ENCODE results near the gene ABI1. TPM values are rescaled to one million over a fixed set of nuclear protein-coding genes. Genes with fewer than 3 reads are reported as not detected.
A peak's percentile ranks its signal among the peaks of the same experiment; 100 is the strongest.

The ABI1 gene
- total and polyA plus RNA-seq, 2 of the 13 experiments (the other 11 are each of a cell fraction or from before 2014, with no cell fraction given): 20.9 to 22.9 TPM

DNA sequence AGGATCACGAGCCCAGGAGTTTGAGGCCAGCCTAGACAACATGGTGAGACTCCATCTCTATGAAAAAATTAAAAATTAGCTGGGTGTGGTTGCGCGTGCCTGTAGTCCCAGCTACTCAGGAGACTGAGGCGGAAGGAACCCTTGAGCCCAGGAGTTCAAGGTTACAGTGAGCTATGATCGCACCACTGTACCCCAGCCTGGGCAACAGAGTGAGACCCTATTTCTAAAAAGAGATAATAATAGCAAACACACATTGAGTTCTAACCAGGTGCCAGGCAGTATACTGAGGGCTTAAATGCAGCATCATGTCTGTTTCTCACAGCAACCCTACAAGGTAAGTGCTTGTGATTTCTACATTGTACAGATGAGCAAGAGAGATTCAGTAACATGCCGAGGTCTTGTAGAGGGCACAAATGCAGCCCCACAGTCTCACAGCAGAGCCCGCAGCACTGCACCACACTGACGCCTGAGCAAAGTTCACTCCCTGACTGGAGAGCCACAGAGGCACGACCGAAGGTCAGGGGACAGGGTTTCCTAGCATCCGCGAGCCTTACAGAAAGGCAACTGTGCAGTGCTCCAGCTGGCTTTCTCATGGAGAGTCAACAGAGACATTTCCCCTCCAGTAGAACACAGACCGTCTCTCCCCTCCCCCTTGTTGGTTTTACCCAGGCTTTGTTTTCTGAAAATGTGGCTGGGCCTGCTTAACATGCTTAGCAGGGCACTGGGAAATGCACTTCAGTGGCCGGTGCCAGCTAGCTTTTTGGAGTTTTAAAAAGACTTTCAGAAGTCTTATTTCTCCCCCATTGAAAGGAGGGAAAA lies 126.8 kb downstream of the ABI1 start (continued):
- TF ChIP-seq ZNF296 (CRISPR knock-in tag; conservative IDR thresholded peaks at IDR 0.05) (no peak), SMARCC2 (IDR thresholded peaks at IDR 0.05) (no peak), MTA3 (CRISPR knock-in tag; IDR thresholded peaks at IDR 0.05) (no peak), MTA1 (CRISPR knock-in tag; IDR thresholded peaks at IDR 0.05; ENCODE audit: borderline replicate concordance) (peak; percentile 88), ARNTL (CRISPR knock-in tag; IDR thresholded peaks at IDR 0.05) (no peak), ZNF607 (CRISPR knock-in tag; IDR thresholded peaks at IDR 0.05; ENCODE audit: borderline replicate concordance) (no peak), ZNF468 (CRISPR knock-in tag; IDR thresholded peaks at IDR 0.05) (no peak), MTF1 (CRISPR knock-in tag; IDR thresholded peaks at IDR 0.05) (no peak), SMAD9 (CRISPR knock-in tag; IDR thresholded peaks at IDR 0.05) (no peak), THYN1 (CRISPR knock-in tag; IDR thresholded peaks at IDR 0.05; ENCODE audit: borderline replicate concordance, low read depth) (no peak), PITX1 (CRISPR knock-in tag; IDR thresholded peaks at IDR 0.05) (no peak; the same call in 1 of the 2 replicates), HDAC6 (IDR thresholded peaks at IDR 0.05; ENCODE audit: low read depth, low read length) (no peak), ZNF484 (CRISPR knock-in tag; IDR thresholded peaks at IDR 0.05; ENCODE audit: borderline replicate concordance, low read depth) (no peak), RBAK (CRISPR knock-in tag; IDR thresholded peaks at IDR 0.05) (no peak), HNRNPH1 (optimal IDR thresholded peaks at IDR 0.05; ENCODE audit: low read depth, low read length) (no peak), ZSCAN21 (CRISPR knock-in tag; IDR thresholded peaks at IDR 0.05; ENCODE audit: borderline replicate concordance) (no peak), PCBP2 (optimal IDR thresholded peaks at IDR 0.05; ENCODE audit: low read depth, low read length, poor library complexity, severe bottlenecking) (no peak), ZNF589 (CRISPR knock-in tag; conservative IDR thresholded peaks at IDR 0.05) (no peak), ZSCAN25 (CRISPR knock-in tag; IDR thresholded peaks at IDR 0.05) (no peak), SRF (IDR thresholded peaks at IDR 0.05; ENCODE audit: low read depth, low read length) (no peak), ZNF383 (CRISPR knock-in tag; IDR thresholded peaks at IDR 0.05; ENCODE audit: borderline replicate concordance) (no peak), ZFY (CRISPR knock-in tag; IDR thresholded peaks at IDR 0.05) (peak; percentile 53; the same call in 1 of the 2 replicates)
- TF ChIP-seq, protein P1, sequence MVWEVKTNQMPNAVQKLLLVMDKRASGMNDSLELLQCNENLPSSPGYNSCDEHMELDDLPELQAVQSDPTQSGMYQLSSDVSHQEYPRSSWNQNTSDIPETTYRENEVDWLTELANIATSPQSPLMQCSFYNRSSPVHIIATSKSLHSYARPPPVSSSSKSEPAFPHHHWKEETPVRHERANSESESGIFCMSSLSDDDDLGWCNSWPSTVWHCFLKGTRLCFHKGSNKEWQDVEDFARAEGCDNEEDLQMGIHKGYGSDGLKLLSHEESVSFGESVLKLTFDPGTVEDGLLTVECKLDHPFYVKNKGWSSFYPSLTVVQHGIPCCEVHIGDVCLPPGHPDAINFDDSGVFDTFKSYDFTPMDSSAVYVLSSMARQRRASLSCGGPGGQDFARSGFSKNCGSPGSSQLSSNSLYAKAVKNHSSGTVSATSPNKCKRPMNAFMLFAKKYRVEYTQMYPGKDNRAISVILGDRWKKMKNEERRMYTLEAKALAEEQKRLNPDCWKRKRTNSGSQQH (CRISPR knock-in tag; IDR thresholded peaks at IDR 0.05; ENCODE audit: low read depth): no peak
- TF ChIP-seq, protein P2, sequence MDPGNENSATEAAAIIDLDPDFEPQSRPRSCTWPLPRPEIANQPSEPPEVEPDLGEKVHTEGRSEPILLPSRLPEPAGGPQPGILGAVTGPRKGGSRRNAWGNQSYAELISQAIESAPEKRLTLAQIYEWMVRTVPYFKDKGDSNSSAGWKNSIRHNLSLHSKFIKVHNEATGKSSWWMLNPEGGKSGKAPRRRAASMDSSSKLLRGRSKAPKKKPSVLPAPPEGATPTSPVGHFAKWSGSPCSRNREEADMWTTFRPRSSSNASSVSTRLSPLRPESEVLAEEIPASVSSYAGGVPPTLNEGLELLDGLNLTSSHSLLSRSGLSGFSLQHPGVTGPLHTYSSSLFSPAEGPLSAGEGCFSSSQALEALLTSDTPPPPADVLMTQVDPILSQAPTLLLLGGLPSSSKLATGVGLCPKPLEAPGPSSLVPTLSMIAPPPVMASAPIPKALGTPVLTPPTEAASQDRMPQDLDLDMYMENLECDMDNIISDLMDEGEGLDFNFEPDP (CRISPR knock-in tag; conservative IDR thresholded peaks at IDR 0.05): no peak
- TF ChIP-seq, protein P3, sequence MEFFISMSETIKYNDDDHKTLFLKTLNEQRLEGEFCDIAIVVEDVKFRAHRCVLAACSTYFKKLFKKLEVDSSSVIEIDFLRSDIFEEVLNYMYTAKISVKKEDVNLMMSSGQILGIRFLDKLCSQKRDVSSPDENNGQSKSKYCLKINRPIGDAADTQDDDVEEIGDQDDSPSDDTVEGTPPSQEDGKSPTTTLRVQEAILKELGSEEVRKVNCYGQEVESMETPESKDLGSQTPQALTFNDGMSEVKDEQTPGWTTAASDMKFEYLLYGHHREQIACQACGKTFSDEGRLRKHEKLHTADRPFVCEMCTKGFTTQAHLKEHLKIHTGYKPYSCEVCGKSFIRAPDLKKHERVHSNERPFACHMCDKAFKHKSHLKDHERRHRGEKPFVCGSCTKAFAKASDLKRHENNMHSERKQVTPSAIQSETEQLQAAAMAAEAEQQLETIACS (CRISPR knock-in tag; IDR thresholded peaks at IDR 0.05): no peak
- TF ChIP-seq, protein P4, sequence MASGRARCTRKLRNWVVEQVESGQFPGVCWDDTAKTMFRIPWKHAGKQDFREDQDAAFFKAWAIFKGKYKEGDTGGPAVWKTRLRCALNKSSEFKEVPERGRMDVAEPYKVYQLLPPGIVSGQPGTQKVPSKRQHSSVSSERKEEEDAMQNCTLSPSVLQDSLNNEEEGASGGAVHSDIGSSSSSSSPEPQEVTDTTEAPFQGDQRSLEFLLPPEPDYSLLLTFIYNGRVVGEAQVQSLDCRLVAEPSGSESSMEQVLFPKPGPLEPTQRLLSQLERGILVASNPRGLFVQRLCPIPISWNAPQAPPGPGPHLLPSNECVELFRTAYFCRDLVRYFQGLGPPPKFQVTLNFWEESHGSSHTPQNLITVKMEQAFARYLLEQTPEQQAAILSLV (CRISPR knock-in tag; IDR thresholded peaks at IDR 0.05; ENCODE audit: borderline replicate concordance): peak; percentile 78
